DMS 273 treated with DMSO at 0.1 percent for 48 hours (cell line): ENCODE data around the gene RALGPS2.
"Not testable (repeated sequence)": the region's sequence is repeated elsewhere in the genome, so short reads cannot be mapped to it uniquely, and the experiment has no call there.

Source experiments
- DNase-seq: peaks from one replicate; lab custom pipeline; 2025; lab: John Stamatoyannopoulos, UW

Gene RALGPS2

GRCh38 chr1:178781533-178782330 lies 56.7 kb downstream of the RALGPS2 start:
- DNase-seq, result no peak

DNA sequence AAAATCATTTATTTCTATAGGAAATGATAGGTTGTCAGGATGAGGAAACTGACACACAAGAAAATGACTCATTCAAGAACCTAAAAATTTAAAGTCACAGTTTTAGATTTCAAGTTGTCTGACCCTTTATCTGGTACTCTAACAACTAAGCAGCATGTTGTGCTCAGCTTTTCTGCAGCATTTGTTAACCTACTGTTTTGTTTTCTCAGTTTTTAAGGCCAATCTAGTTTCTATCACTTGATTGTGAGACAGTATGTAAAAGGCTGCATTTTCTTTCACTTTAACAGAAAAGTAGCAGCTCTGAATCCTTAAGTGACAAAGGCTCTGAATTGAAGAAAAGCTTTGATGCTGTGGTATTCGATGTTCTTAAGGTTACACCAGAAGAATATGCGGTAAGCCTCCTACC lies 59.1 kb downstream of the RALGPS2 start:
- DNase-seq, result no peak

DNA sequence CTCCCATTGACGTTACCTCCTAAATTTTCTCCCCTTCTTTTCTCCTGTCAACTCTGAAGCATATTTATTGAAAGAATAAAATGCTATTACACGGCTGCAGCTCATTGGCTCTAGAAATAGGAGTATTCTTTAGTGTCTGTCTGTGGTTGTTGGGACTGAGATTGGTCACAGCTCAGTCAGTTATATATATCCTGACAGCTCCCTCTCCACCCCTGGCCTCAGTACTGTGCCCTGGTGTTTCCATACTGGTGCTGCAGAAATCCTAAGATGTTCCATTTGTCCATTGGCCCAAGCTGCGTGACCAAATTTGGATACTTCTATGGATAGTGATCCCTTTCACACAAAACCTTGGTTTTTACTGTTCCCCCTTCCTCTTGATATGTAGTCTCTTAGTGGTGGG lies 67.3 kb downstream of the RALGPS2 start:
- no peak for DNase-seq

GRCh38 chr1:178796013-178796412 lies 71.0 kb downstream of the RALGPS2 start:
- no peak for DNase-seq

DNA sequence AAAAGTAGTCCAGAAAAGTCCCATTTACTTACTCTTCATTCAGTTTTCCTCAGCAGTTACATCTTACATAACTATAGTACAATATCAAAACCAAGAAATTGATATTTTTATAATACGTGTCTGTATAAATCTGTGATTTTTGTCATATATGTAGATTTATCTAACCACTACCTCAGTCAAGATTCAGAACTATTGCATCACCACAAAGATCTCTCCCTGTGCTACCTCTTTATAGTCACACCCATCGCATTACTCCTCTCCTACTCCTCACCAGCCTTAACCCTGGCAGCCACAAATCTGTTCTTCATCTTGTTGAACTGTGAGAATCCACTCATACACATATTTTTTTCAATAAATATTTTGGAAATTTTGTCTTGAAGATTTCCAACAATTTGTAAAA lies 72.5 kb downstream of the RALGPS2 start:
- no peak for DNase-seq

- no peak for DNase-seq
Measured at GRCh38 chr1:178798232-178798861, 73.3 kb downstream of the RALGPS2 start.

- DNase-seq, result no peak
Measured at GRCh38 chr1:178802873-178803272, 77.8 kb downstream of the RALGPS2 start.

- no peak for DNase-seq
Measured at GRCh38 chr1:178806665-178807300, 81.7 kb downstream of the RALGPS2 start.

DNA sequence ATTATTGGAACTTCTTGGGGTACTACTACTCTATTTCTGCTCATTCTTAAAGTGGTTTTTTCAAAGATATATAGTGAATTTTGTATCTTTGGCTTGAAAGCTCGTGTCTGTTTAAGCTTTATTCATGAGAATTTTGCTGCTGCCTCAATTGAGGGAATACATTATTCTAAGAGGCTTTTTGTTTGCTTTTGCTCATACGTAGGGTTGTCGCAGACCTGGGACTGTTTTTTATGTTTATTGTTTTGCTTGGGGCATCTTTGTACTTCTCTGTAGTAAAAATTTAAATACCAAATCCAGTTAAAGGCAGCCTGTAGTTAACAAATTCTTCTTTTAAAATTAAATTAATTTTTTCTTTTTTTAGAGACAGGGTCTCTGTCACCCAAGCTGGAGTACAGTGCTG lies 83.5 kb downstream of the RALGPS2 start:
- DNase-seq, result no peak

DNA sequence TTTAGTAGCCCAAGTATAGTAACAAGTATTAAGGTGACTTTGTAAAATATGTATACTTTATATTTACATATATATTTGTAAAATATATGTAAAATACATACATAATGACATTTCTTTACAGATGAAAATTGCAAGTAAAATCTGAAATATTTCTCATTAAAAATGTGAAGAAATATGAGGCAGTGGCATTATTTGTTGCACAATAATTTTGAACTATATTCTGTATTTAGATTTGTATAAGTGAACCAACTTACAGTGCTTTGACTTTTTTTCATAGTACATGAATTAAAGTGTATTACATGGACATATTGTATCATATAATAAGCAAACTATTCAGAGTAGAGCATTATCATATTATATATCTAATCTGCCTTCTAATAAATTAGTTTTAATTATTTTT lies 85.5 kb downstream of the RALGPS2 start:
- no peak for DNase-seq

GRCh38 chr1:178818416-178818815 lies 93.4 kb downstream of the RALGPS2 start:
- DNase-seq, result no peak

DNA sequence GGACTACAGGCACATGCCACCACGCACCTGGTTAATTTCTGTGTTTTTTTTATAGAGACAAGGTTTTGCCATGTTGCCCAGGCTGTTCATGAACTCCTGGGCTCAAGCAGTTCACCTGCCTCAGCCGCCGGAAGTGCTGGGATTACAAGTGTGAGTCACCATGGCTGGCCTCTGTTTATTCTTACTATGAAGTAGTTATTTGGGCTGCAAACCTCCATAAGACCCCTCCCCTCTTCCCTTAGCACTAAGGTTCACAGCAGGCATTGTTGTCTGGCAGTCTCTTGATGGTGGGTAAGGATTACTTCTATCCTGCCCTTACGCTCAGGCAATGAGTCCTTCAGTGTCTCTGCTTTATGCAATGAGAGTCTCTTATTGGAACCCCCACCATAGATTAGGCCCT lies 94.1 kb downstream of the RALGPS2 start:
- DNase-seq, result no peak

DNA sequence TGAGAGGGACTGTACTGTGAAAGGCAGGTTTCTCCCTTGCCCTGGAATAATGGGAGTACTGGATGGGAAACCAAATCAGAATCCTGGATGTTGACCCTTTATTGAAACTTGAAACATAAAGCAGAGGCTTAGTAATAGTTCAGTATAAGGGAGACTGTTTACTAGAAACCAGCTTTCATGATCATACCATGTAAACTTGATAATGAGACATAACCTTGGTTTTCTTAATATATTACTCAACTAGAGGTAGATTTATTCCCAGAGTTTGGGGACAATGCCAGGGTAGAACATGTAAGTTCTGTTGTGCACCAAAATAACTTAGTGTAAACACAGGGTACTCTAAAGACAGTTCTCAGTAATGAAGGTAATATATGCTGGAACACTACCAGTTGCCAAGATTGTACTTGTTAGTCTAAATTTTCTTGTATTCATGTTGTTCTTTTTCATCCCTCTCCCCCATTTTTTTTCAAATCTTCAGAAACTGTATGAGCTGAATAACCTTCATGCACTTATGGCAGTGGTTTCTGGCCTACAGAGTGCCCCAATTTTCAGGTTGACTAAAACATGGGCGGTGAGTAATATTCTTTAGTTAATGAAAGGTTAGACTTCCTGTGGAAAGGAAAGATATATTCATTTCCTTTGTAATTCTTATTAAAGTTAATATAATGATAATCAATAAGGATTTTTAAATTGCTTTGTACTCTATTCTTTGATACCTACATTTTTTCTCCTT lies 96.3 kb downstream of the RALGPS2 start:
- DNase-seq, result no peak

DNA sequence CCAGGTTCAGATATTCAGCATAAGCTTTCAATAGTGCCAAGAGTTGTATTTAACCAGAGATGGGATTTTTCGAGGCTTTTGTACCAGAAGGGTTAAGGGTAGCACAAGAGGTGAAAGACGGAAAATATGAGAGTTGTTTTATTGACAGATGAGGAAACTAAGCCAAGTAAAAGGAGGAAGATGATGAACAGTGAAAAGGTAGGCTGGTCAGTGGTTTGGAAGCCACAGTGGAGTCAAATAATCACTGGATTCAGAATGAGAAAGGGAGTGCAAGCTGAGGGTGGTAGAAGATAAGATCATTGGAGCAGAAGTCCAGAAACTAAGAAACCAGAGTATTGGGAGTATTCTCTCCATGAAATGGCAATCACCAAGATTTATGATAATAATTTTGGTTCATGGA lies 100.1 kb downstream of the RALGPS2 start:
- no peak for DNase-seq

- DNase-seq, result no peak
Measured at GRCh38 chr1:178844436-178844835, 119.4 kb downstream of the RALGPS2 start.

DNA sequence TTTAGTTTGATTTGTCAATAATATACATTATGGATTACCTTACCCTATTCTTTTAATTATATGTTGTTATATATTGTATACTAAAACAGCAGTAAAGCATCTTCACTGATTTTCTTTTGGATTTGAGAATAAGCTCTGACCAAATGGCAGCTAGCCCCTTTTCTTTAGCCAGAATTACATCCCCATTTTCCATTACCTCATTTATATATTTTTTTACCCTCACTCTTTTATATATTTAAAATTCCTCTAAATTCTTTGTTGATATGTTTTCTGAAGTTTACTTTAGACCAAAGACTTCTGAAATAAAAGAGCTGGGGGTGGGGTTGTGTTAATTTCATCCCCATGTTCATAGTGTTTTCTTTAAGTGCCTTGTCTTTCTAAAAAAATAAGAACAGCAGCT lies 121.3 kb downstream of the RALGPS2 start:
- DNase-seq, result no peak

GRCh38 chr1:178847396-178847849 lies 122.4 kb downstream of the RALGPS2 start:
- no peak for DNase-seq

DNA sequence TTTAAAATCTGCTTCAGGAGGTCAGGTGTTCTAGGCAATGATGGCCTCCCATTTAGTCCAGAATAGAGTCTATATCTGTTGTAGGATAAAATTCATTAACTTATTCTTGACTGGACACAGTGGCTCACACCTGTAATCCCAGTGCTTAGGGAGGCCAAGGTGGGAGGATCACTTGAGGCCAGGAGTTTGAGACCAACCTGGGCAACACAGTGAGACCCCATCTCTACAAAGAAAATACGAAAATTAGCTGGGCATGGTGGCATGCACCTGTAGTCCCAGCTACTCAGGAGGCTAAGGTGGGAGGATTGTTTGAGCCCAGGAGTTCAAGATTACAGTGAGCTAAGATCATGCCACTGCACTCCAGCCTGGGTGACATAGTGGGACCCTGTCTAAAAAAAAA lies 122.9 kb downstream of the RALGPS2 start:
- not testable (repeated sequence) for DNase-seq

GRCh38 chr1:178849918-178850317 lies 124.9 kb downstream of the RALGPS2 start:
- DNase-seq, result no peak

GRCh38 chr1:178857126-178857525 lies 132.1 kb downstream of the RALGPS2 start:
- no peak for DNase-seq

DNA sequence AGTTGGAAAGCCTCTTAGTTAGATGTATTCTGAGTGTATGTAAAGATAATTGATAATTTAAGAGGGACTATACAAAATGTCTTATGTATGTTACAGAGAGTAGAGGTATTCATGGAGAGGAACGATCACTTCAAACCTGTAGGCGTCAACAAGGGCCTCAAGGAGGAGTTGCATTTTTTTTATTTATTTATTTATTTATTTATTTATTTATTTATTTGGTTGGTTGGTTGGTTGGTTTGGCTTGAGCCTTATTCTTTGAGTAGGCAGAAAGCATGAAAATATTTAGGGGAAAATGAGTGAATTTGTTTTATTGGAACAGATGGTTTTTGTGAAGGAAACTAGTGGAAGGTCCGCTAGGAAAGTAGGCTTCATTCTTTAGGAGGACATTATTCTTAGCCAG lies 137.4 kb downstream of the RALGPS2 start:
- no peak for DNase-seq

DNA sequence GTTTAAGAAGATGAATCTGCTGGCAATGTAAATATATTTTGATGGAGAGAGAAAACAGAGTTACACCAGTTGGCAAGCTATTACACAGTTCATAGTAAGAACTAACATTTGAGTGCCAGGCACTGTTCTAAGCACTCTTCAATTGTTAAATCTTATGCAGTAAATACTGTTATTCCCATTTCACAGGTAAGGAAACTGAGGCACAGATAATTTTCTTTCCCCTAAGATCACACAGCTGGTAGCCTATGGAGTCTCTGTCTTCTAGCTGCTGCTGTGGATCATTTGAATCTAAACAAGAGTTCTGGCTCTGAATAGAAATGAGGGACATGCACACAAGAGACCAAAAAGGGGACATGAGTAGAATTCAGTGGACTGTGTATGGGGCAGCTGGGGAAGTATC lies 137.8 kb downstream of the RALGPS2 start:
- no peak for DNase-seq

DNA sequence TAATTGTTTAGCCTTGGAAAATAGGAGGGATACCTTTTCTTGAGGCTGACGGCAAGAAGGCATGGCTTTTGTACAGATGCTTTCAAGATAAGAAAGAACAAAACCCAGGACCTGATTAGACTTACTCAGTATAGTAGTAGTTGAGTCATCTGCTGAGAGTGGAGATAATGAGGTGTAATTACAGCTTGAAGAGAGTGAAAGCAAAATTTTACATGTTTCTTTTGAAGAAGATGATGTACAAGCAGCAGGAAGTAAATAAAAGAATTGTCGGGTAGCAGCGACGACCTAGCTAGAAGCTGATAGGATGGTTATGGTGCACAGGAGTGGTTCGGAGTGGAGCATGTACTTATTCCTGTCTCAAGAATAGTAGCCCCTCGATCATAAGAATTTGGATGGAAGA lies 139.3 kb downstream of the RALGPS2 start:
- no peak for DNase-seq
